ENCODE measurements around the gene RSPH10B2. TPM values are rescaled to one million over a fixed set of nuclear protein-coding genes. Genes with fewer than 3 reads are reported as not detected.
"Not testable (repeated sequence)": the region's sequence is repeated elsewhere in the genome, so short reads cannot be mapped to it uniquely, and the experiment has no call there.

RSPH10B2 gene
- total and polyA plus RNA-seq, 2 of the 8 experiments (the other 6 are each of a cell fraction or from before 2014, with no cell fraction given) = 0.14 to 0.35 TPM

DNA sequence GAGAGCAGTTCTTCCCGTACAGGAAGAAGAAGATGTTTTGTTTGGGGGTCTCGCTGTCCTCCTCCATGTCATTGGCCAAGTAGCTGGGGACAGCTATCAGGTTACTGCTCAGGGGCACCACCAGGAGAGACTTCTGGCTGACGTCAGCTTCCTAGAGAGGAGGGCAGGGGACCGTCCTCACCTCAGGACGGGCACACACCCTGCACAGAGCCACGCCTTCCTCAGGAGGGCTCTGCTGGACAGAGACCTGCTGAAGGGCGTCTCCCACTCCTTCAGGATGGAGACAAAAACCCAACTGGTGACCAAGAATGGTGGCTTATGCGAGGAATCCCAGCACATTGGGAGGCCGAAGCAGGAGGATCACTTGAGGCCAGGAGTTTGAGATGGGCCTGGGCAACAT lies 38.0 kb upstream of the RSPH10B2 start:
- CTCF ChIA-PET (ENCODE audit: partially characterized antibody); H3K23ac ChIP-seq (ENCODE audit: insufficient read length); H3K4me2 ChIP-seq (ENCODE audit: insufficient read depth in 1 of 2, low read depth in 2 of 2, low read length in 2 of 2); H2BK15ac ChIP-seq (ENCODE audit: low read length); H4K5ac ChIP-seq (ENCODE audit: insufficient read length, low read depth, low read length); H2BK12ac ChIP-seq (ENCODE audit: low read depth, low read length); H2BK5ac ChIP-seq (ENCODE audit: low read depth, low read length); H3K18ac ChIP-seq (ENCODE audit: extremely low read depth, low read length); H3K79me1 ChIP-seq (ENCODE audit: low read depth, low read length); FAIRE-seq; H3K56ac ChIP-seq (replicated peaks; ENCODE audit: insufficient read length, low read depth, low read length); H3K4me1 ChIP-seq (replicated peaks in 1 of 4; ENCODE audit: control insufficient read depth in 3 of 4, insufficient read depth in 4 of 4, low read length in 3 of 4); H3K4ac ChIP-seq (replicated peaks; ENCODE audit: insufficient read length, low read depth, low read length); H2AK5ac ChIP-seq (ENCODE audit: low read depth, low read length); H2BK20ac ChIP-seq (ENCODE audit: low read length); H4K8ac ChIP-seq (ENCODE audit: extremely low read depth, insufficient read depth, low read length); DNase-seq (ENCODE audit: low read depth in 1 of 2, low spot score in 2 of 2); H2BK120ac ChIP-seq (replicated peaks; ENCODE audit: low read depth, low read length); H3K36me3 ChIP-seq (ENCODE audit: control insufficient read depth in 2 of 4, insufficient read depth in 4 of 4, low read length in 3 of 4); H4K20me1 ChIP-seq (replicated peaks in 1 of 2; ENCODE audit: control insufficient read depth in 1 of 2, insufficient read depth in 2 of 2, low read length in 2 of 2); H3K4me3 ChIP-seq (ENCODE audit: extremely low read depth in 1 of 4, insufficient read depth in 2 of 4, low read depth in 3 of 4, low read length in 4 of 4); H3K79me2 ChIP-seq (ENCODE audit: control insufficient read depth in 1 of 2, insufficient read depth in 2 of 2, low read length in 2 of 2); H3K9me3 ChIP-seq (ENCODE audit: insufficient read depth in 2 of 2, low read depth in 1 of 2, low read length in 1 of 2); H2AFZ ChIP-seq (ENCODE audit: low read length); H3K27ac ChIP-seq (ENCODE audit: low read depth, low read length); H3K27me3 ChIP-seq (replicated peaks in 1 of 4; ENCODE audit: control insufficient read depth in 3 of 4, extremely low read depth in 1 of 4, insufficient read depth in 3 of 4, low read length in 3 of 4); H3K14ac ChIP-seq (ENCODE audit: insufficient read length); H3K23me2 ChIP-seq (ENCODE audit: low read depth, low read length); H3K9ac ChIP-seq (replicated peaks in 1 of 4; ENCODE audit: extremely low read depth in 1 of 4, low read depth in 3 of 4, low read length in 3 of 4); H4K91ac ChIP-seq (replicated peaks; ENCODE audit: insufficient read length, low read length): not testable (repeated sequence)
- POLR2A ChIA-PET (ENCODE audit: partially characterized antibody) = interaction anchor here (1.3 kb wide), 1 partner anchor 15 kb away, joined by 3 read pairs; no protein-coding TSS in a partner anchor
- WGBS, 2 experiments (ENCODE audit: extremely low coverage in 1 of 2, insufficient coverage in 1 of 2, insufficient read length in 1 of 2, insufficient replicate concordance in 2 of 2, low coverage in 1 of 2, low lambda C conversion rate in 2 of 2, missing lambda C conversion rate in 1 of 2) = 86% methylated on average over 7 of the region's 9 CpGs; no CpG with 5 or more reads in 1 of the 2 experiments

Measured in H1 (cell line).